HG02970 (cell line): ENCODE measurements around the gene MAGEA9B.
"Not testable (repeated sequence)": the region's sequence is repeated elsewhere in the genome, so short reads cannot be mapped to it uniquely, and the experiment has no call there.

Source experiments
- ATAC-seq: cut with Tn5 transposase; IDR thresholded peaks from one replicate; pipeline ENCODE4 v1.9.1; 2021; ENCODE audit warnings: mild to moderate bottlenecking, moderate library complexity, moderate number of reproducible peaks; ENCODE audit not compliant: unreplicated experiment, low FRiP score

Gene MAGEA9B

GRCh38 chrX:149587359-149587758 is at the start of gene MAGEA9B:
MAGEA9B (minus strand) TSS chrX:149587459; CDS start chrX:149583179, 4,280 bp downstream.
- ATAC-seq: not testable (repeated sequence)

GRCh38 chrX:149633511-149633910 is 46.3 kb upstream of the MAGEA9B start:
- ATAC-seq: no peak

- ATAC-seq: peak; percentile 87
These were observed 44.2 kb upstream of the MAGEA9B start, which contains the start of gene TMEM185A for GRCh38 chrX:149631234-149632165. TMEM185A (minus strand) TSS chrX:149631792; CDS start chrX:149631580, 212 bp downstream.

- no peak for ATAC-seq
These were observed 43.5 kb upstream of the MAGEA9B start for GRCh38 chrX:149630681-149631233.

- no peak for ATAC-seq
These were observed 42.6 kb upstream of the MAGEA9B start for GRCh38 chrX:149629730-149630387.

- no peak for ATAC-seq
These were observed 41.5 kb upstream of the MAGEA9B start for GRCh38 chrX:149628768-149629167.

- no peak for ATAC-seq
These were observed 41.0 kb upstream of the MAGEA9B start for GRCh38 chrX:149628280-149628679.

GRCh38 chrX:149626829-149627228 is 39.6 kb upstream of the MAGEA9B start:
- not testable (repeated sequence) for ATAC-seq

- ATAC-seq: not testable (repeated sequence)
These were observed 32.4 kb upstream of the MAGEA9B start for GRCh38 chrX:149619662-149620061.

GRCh38 chrX:149618871-149619270 is 31.6 kb upstream of the MAGEA9B start:
- no peak for ATAC-seq

GRCh38 chrX:149611623-149612175 is 24.4 kb upstream of the MAGEA9B start:
- ATAC-seq: no peak

GRCh38 chrX:149610511-149610910 is 23.3 kb upstream of the MAGEA9B start:
- ATAC-seq: no peak

GRCh38 chrX:149607699-149608098 is 20.4 kb upstream of the MAGEA9B start:
- no peak for ATAC-seq

- ATAC-seq: not testable (repeated sequence)
These were observed 18.1 kb upstream of the MAGEA9B start for GRCh38 chrX:149605248-149605885.

- not testable (repeated sequence) for ATAC-seq
These were observed 11.3 kb upstream of the MAGEA9B start for GRCh38 chrX:149598603-149599002.

- not testable (repeated sequence) for ATAC-seq
These were observed 8.7 kb upstream of the MAGEA9B start for GRCh38 chrX:149595943-149596342.

- not testable (repeated sequence) for ATAC-seq
These were observed 8.0 kb upstream of the MAGEA9B start, which contains the start of gene HSFX2 for GRCh38 chrX:149595214-149595613. HSFX2 (minus strand) TSS chrX:149595314; CDS start chrX:149594700, 614 bp downstream.

GRCh38 chrX:149590993-149591392 is 3.7 kb upstream of the MAGEA9B start:
- ATAC-seq: not testable (repeated sequence)

- not testable (repeated sequence) for ATAC-seq
These were observed 1.6 kb downstream of the MAGEA9B start for GRCh38 chrX:149585631-149586030.

- ATAC-seq: peak; percentile 92
These were observed 13.8 kb downstream of the MAGEA9B start for GRCh38 chrX:149573456-149573855.
